ENCODE results near the gene IGFBP2. TPM values are rescaled to one million over a fixed set of nuclear protein-coding genes. Genes with fewer than 3 reads are reported as not detected.
A peak's percentile ranks its signal among the peaks of the same experiment; 100 is the strongest.

IGFBP2 gene
- total and polyA plus RNA-seq, 10 donors = 61.3 to 334 (median 257) TPM

DNA sequence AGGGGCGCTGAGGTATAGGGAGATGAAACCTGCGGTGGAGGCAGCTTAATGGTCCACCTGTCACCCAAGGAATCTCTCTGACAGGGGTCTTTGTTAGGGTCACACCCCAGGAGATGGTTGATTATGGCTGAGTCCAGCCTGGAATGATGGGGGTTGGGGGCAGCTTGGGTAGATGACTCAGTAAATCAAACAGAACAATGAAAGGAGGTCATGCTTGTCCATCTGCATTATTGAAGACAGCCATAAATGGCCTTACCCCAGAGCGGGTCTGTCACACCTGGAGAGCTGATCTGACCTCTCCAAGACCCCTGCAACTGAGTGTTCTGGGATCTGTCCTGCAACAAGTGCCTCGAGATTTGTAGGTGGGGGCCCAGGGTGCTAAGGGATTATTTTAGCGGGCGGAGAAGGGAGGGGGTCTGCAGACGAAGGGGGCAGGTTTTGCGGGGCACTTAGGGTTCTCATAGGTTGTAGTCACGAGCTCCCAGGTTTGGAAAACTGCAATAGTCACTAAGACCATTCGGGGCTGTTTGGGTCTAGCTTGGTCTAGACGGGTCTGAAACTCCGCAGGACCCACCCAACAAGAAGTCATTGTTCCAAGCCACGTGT lies 771 bp upstream of the IGFBP2 start:
- DNase-seq = no peak
- intact Hi-C loops (cut with DNase I; ENCODE audit: low total_unique reads) = no loop called here
- 42 to 53% (median 45%) methylated on average over 13 of the region's 13 CpGs for WGBS, 5 donors
- TF ChIP-seq POLR2A (IDR thresholded peaks at IDR 0.05) (no peak), POLR2AphosphoS5 (IDR thresholded peaks at IDR 0.05) (no peak)
- TF ChIP-seq, protein P1, sequence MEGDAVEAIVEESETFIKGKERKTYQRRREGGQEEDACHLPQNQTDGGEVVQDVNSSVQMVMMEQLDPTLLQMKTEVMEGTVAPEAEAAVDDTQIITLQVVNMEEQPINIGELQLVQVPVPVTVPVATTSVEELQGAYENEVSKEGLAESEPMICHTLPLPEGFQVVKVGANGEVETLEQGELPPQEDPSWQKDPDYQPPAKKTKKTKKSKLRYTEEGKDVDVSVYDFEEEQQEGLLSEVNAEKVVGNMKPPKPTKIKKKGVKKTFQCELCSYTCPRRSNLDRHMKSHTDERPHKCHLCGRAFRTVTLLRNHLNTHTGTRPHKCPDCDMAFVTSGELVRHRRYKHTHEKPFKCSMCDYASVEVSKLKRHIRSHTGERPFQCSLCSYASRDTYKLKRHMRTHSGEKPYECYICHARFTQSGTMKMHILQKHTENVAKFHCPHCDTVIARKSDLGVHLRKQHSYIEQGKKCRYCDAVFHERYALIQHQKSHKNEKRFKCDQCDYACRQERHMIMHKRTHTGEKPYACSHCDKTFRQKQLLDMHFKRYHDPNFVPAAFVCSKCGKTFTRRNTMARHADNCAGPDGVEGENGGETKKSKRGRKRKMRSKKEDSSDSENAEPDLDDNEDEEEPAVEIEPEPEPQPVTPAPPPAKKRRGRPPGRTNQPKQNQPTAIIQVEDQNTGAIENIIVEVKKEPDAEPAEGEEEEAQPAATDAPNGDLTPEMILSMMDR (IDR thresholded peaks at IDR 0.05 in 8 of 11, conservative IDR thresholded peaks at IDR 0.05 in 3 of 11) = no peak
- peak overlapping the region in 1 of 8 donors; percentile 46 for H3K27ac ChIP-seq
- peaks cover 0 to 59% (median 22%) of the 10 kb centered on the region in 7 donors for H3K27me3 ChIP-seq (replicated peaks in 1 of 7)
- H3K9me3 ChIP-seq = no peaks in the 10 kb centered on the region
- H3K36me3 ChIP-seq = no peaks in the 10 kb centered on the region
- H3K4me1 ChIP-seq = peaks cover 0 to 46% (median 28%) of the 10 kb centered on the region in 6 donors
- H3K4me3 ChIP-seq = peak overlapping the region in 5 of 8 donors; percentile 22 to 72 (median 49)

DNA sequence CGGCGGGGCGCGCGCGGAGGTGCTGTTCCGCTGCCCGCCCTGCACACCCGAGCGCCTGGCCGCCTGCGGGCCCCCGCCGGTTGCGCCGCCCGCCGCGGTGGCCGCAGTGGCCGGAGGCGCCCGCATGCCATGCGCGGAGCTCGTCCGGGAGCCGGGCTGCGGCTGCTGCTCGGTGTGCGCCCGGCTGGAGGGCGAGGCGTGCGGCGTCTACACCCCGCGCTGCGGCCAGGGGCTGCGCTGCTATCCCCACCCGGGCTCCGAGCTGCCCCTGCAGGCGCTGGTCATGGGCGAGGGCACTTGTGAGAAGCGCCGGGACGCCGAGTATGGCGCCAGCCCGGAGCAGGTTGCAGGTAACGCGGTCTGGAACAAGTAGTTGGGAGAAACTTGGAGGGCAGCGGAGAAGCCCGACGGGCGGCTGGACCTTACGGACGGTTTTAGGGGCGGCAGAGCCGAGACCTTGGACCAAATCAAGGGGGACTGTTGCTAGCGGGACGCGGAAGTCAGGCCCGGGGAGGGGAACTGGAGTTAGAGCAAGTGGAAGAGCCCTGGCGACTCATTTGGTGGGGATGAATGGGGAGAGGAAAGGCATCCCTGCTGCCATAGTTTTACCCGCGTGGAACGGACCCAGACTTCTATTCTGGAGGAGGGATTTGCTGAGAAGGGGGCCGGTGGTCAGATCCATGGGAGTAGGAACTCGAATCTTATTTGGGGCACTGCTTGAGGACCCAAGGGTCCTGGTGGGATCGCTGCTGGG lies 573 bp downstream of the IGFBP2 start:
- Histone ChIP-seq H3K9me3 (no peaks in the 10 kb centered on the region), H3K36me3 (no peaks in the 10 kb centered on the region), H3K27me3 (replicated peaks in 1 of 7) (peaks cover 0 to 72% (median 22%) of the 10 kb centered on the region in 7 donors), H3K4me3 (peak overlapping the region; percentile 34 to 72 (median 48)), H3K4me1 (peaks cover 0 to 53% (median 31%) of the 10 kb centered on the region in 6 donors), H3K27ac (peak overlapping the region in 7 of 8 donors; percentile 62 to 82 (median 74))
- intact Hi-C loops (cut with DNase I; ENCODE audit: low total_unique reads) = no loop called here
- WGBS, 5 donors = 1% methylated on average over 40 to 71 of the region's 71 CpGs
- no peak for DNase-seq
- TF ChIP-seq, protein P1 (IDR thresholded peaks at IDR 0.05 in 8 of 11, conservative IDR thresholded peaks at IDR 0.05 in 3 of 11) = no peak
- no peak for TF ChIP-seq POLR2AphosphoS5 (IDR thresholded peaks at IDR 0.05)
- no peak for TF ChIP-seq POLR2A (IDR thresholded peaks at IDR 0.05)

DNA sequence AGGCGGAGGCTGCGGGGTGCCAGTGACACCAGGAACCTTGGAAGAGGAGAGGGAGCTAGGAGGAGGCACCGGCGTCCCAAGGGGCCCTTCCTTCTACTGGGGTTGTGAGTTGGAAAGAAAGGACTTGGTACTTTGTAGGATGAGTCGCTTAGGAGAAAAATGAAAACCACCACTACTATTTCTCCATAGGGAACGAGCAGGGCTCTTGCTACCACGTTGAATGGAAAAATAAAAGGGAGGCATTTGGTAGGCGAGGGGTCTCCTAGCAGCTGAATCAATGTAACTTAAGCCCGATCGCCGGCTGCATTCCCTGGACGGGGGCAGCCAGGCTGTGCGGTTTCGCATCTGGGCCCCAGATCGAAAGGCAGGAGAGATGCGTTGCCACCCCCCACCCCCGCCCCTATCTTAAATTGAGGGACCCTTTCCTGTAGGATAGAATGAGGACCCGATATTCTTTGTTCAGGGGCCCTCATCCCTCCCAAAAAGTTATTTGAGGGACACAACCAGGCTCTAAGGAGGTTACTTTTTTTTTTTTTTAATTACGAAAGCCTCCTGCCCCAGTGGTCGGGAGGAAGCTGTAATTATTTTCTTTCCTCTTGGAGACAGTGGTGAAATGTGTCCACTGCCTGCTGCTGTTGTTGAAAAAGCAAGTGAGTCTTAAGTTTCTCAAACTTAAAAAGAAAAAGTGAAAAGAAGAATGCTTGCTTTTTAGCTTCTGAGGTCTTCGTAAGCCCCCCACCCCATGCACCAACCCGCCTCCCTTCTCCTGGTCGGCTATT lies 1.3 kb downstream of the IGFBP2 start:
- H3K27me3 ChIP-seq (replicated peaks in 1 of 7) = peaks cover 0 to 78% (median 22%) of the 10 kb centered on the region in 7 donors
- intact Hi-C loops (cut with DNase I; ENCODE audit: low total_unique reads) = no loop called here
- no peak for DNase-seq

More for the DNA sequence above, 1.3 kb downstream of the IGFBP2 start:
- Histone ChIP-seq H3K9me3 (no peaks in the 10 kb centered on the region), H3K4me1 (peaks cover 0 to 53% (median 31%) of the 10 kb centered on the region in 6 donors), H3K36me3 (no peaks in the 10 kb centered on the region), H3K4me3 (peak overlapping the region; percentile 12 to 72 (median 48)), H3K27ac (peak overlapping the region in 7 of 8 donors; percentile 62 to 82 (median 74))
- no peak for TF ChIP-seq POLR2A (IDR thresholded peaks at IDR 0.05)
- TF ChIP-seq POLR2AphosphoS5 (IDR thresholded peaks at IDR 0.05) = no peak
- TF ChIP-seq, protein P1 (IDR thresholded peaks at IDR 0.05 in 8 of 11, conservative IDR thresholded peaks at IDR 0.05 in 3 of 11) = no peak
- 4 to 7% (median 5%) methylated on average over 23 of the region's 23 CpGs for WGBS, 5 donors

Measured in spleen (tissue), 11 donors.